Ecto neural progenitor cell (in vitro differentiated cells): ENCODE data around the gene NDUFS6.
"Not testable (repeated sequence)": the region's sequence is repeated elsewhere in the genome, so short reads cannot be mapped to it uniquely, and the experiment has no call there.

ENCODE experiments used
- DNase-seq: peaks from one replicate; pipeline ENCODE4 v3.0.0-alpha.2; 2018; ENCODE audit warnings: low spot score

The NDUFS6 gene

DNA sequence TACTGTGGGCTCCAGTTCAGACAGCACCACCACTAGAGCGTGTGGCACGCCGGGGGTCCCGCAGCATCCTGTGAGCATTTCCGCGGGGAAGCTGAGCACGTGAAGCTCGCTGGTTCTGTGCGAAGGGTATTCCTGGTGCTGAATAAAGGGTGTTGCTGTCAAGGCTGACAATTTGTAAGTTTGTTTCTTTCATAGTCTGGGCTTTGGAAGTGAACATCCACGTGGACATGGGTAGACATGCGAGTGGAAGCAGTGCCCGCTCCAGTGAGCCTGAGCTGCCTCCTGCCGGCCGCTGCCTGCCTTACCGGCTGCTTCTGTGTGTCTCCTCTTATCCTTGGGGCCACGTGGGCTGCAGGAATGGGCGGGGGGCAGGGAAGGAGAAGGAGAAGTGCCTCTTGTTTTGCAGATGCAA lies 14.7 kb downstream of the NDUFS6 start:
- no peak for DNase-seq

DNA sequence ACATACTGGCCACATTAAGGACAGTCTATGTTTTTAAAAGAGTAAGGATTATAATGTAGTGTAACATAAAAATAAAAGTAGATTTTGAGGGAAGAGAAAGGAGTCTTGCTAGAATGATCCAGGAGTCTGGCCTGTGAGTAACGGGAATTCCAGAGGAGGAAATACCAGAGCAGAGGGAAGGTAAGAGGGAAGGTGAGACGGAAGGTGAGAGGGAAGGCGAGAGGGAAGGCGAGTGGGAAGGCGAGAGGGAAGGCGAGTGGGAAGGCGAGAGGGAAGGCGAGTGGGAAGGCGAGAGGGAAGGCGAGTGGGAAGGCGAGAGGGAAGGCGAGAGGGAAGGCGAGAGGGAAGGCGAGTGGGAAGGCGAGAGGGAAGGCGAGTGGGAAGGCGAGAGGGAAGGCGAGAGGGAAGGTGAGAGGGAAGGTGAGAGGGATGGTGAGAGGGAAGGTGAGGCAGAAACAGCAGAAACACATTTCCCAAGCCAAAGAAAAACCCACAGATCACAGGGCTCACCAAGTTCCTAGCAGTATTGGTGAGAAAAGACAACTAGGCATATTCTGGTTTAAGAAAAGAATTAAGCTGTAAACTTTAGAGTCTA lies 15.4 kb downstream of the NDUFS6 start:
- not testable (repeated sequence) for DNase-seq

DNA sequence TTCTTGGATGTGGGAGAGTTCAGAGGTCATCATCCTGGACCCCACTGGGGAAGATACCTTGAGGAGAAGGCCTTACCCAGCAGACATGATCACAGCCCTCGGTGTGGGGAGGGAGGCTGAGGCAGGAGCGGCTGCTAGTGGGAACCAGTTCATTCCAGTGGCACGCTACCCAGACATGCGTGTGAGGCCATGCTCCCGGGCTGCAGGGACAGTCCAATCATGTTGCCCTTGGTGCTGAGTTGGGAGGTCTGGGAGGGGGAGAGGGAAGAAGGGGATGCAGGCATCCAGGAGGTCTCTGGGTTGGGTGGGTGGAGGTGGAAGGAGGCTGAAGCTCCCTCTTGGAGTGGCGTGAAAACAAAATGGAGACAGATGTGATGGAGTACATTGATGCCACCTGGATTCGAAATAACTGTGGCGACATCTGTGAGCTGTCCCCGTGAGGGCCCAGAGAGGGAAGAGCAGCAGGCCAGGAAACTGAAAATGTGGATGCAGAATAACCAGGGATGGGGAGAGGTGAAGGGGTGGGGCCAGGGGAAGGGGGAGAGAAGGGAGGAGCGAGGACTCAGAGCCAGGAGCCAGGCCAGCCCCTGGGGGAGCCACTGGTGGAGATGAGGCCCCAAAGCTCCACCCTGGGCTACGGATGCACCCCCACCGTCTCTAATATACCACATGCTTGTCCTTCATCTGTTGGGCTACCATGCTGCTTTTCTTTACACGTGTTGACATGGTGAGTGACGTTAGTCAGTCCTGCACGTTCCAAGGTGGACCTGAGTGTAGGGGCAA lies 16.2 kb downstream of the NDUFS6 start:
- DNase-seq = no peak

DNA sequence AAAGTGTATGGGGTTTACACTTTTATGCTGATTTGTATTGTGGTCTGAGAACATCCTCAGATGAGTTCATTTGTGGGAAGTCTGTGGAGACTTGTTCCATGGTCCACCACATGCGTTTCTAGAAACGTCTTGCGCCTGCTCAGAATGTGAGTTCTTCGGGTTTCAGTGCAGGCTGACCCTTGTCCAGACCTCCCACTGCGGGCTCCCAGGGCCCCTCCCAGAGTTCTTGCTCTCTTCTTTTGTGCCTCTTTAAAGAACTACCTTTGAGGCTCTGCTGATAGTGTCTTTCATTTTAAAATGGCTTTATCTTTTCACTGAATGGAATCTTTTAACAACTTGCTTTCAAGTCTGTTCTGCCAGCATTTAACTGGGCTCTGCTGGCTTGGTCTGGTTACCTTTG lies 17.6 kb downstream of the NDUFS6 start:
- no peak for DNase-seq

DNA sequence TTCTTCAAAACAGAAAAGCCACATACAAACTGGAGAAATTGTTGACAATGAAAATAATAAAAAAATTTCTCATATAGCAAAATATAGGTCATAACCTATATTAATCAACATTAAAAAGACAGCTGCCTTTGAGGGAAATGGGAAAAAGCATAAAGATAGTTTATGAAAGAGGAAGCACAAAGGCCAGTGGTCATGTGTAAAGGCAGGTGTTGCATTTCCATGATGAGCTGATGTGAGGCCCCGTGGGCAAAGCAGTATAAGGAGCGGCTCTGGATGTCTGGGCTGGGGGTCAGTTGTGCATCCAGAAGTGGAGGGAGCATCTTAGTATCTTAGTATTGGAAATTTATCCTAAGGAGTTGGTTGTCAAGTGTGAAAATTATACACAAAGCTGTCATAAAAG lies 18.3 kb downstream of the NDUFS6 start:
- no peak for DNase-seq

DNA sequence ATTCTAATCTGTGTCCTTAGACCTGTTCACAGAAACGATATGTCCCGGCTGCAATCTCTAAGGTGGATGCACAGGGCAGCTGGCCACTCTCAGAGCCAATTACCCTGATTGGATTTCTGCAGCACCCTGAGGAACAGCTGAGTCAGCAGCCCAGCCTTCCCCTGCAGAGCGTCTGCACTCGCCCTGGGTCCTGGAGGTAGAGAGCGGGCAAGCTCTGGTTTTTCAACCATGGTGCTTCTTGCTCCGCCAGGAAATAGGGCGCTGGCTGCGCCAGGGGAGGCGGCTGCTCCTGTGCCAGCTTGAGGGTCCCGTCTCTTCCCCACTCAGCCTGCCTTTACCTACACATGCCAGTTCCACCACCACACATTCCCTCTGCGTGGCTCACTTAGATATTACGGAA lies 19.2 kb downstream of the NDUFS6 start:
- DNase-seq = no peak

DNA sequence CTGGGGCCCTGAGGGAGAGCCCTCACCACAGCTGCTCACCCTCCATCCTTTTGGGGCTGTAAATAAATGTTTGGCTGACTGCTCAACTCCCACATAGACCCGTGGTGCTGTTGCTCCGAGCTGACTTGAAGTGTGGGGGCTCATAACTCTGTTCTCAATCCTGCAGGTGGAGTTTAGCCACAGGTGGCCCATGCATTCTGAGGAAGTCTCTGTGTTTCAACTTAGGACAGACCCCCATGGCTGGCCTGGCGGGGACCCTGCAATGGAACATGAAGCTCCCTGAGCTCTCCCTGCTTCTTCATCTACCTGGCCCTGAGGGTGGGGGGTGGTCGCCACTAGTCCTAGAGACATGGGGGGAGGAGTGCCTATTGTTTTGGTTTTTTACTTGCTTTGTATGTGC lies 19.7 kb downstream of the NDUFS6 start:
- DNase-seq = no peak

DNA sequence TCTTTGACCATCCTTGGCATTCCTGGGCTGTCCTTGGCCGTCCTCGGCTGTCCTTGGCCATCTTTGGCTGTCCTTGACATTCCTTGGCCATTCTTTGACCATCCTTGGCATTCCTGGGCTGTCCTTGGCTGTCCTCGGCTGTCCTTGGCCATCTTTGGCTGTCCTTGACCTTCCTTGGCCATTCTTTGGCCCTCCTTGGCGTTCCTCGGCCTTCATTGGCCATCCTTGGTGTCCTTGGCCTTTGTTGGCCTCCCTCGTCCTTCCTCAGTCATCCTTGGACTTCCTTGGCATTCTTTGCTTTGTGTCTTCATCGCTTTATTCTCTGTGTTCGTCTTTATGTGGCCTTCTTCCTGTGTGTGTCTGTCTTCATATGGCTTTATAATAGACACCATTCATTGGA lies 20.7 kb downstream of the NDUFS6 start:
- no peak for DNase-seq

DNA sequence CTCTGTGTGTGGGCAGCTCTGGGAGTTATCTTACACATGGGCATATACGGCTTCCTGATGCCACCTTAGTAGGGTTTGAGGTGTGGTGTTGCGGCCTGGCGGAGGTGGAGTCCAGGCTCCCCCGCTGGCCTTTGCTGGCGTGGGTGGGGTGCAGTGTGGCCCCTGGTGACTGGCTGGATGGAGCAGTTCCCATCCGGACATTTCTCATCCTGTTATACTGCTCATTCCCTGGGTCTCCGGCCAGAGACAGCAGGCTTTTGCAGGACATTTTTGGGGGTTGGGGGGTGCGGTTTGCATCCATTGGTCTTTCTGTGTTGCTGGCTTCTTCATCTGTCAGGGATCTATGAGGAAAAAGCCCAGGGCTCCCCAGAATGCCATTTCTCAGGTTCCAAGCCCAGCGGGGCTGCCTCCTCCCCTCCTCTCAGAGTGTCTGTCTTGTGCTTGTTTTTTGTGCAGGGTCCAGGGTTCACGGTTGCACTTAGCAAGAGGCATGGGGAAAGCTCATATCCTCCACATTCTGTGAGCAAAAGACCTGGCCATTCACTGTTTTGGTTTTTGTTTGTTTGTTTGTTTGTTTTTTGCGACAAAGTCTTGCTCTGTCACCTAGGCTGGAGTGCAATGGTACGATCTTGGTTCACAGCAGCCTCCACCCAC lies 22.3 kb downstream of the NDUFS6 start:
- DNase-seq = no peak

DNA sequence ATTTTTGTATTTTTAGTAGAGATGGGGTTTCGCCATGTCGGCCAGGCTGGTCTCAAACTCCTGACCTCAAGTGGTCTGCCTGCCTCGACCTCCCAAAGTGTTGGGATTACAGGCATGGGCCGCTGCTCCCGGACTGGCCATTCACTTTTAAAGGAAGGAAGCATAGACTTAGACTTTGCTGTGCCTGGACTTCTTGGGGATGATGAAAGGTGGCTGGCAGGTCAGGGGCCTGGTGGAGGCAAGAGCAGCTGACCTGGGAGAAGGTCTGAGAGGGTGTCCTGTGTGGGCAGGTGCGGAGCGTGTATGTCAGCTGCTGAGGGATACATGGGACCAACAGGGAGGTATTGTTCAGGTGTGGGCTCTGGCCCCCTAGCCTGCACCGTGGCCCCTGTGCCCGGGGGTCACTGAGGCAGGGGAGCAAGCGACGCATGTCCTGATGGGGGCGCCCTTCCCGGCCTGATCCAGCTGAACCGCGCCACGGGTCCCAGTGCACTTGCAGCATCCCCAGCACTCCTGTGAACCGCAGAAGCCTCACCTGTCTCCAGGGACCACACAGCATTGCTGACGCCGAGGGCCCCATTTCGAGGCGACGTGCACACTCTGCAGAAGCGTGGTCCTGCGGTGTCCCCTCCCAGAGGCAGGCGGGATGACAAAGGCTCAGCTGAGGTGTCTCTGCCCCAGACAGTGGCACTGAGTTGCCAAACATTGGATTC lies 23.1 kb downstream of the NDUFS6 start:
- no peak for DNase-seq

DNA sequence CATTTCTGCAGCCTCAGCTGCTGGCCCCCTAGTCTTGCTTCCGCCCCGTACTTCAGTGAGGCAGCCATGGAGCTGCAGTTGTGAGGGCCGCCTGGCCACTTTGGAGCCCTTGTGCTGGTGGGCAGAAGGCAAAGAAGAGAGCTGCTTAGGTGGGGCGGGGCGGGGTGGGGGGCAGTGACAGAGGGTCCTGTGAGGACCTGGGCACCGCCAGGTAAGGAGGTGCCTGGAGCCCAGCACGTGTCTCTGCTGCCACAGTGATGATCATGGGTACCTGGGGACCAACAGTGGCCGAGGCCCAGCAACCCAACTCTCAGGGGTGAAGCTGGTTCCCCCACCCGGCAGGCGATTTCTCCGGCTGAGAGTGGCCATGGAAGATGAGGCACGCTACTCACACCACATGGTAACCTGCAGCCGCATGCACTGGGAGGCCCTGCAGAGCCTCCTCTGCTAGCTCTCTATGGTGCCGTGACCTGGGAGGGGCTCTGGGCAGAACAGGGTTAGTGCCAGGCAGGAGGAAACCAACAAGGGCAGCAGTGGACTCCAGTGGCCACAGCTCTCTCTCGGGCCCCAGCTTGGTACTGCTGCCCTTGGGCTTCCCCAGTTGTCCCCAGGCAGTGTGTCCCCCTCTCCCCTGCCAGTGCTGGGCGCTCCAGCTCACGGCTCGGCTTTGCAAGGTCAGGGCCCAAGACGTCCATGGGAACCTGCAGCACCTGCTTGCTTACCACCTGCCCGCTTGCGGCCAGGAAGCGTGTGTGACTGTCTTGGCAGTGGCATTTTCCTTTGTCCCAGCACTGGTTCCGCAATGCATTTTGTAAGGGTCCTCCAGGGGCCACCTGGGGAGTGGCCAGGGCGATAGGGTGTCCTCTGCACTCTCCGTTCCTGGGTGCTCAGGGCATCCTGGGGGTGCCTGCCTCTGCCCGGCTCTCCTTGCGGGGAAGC lies 24.0 kb downstream of the NDUFS6 start:
- no peak for DNase-seq

DNA sequence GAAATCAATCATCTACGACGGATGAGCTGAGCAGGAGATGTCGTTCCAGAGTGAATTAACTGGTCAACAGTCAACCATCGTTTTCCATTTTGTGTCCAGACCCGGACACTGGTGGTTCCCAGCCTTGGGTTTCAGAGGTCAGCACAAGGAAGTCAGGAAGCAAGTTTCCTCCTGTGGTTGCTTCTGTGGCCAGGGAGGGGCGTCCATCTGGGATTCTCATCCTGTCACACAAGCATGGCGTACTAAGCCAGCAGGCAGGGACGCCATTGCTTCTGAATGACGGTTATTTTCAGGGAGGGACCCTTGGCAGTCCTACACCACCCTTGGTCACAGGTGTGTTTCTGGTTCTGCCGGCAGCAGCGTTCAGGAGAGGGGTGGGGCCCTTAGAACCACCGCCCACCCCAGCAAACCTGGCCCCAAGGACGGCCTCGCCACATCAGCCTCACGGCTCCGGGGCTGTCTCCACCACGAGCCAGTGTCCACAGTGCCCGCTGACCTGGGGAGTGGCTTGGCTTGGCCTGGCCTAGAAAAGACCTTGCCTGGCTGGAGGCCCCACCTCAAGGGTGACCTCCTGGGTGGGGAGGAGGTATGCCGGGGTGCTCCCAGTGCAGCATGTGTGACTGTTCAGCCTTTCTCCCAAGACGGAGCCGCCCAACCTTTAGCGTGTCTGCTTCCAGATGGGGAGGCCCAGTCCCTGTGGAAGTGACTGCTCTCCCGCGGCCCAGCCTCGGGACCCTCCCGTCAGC lies 25.2 kb downstream of the NDUFS6 start:
- DNase-seq = no peak

DNA sequence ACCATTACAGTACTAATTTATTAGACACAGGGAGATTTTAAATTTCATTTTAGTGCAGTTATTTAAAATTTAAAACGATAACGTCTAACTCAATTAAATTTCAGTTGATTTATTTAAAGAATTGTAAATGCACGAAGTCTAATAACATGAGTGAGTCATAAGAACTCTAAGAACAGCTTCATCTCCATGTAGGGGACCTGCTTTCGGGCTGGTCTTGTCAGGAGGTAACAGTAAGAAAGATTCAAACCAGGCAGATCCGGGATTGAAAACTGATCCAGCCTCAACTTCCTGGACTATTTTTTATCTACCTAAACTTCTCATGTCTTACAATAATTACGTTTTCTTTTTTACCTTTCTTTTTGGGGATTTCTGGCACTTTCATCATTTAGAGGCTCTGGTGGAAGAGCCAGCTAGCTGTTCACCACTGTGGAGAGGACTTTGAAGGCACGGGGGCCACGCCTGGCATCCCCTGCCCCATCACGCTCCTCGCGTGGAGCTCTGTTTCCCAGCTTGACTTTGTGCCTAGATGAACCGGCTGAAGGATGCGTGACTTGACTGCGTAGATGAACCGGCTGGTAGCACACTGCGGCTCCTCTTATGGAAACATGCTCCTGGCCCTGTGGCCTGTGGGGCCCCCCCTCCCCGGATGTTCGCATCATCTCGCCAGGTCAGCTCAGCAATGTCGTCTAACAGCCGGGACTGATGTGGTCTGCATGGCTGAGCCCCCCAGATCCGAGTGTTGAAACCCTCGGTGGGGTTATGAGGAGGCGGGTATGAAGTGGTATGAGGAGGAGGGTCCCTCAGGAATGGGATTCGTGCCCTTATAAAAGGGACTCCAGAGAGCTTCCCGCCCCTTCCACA lies 26.0 kb downstream of the NDUFS6 start:
- DNase-seq = no peak

DNA sequence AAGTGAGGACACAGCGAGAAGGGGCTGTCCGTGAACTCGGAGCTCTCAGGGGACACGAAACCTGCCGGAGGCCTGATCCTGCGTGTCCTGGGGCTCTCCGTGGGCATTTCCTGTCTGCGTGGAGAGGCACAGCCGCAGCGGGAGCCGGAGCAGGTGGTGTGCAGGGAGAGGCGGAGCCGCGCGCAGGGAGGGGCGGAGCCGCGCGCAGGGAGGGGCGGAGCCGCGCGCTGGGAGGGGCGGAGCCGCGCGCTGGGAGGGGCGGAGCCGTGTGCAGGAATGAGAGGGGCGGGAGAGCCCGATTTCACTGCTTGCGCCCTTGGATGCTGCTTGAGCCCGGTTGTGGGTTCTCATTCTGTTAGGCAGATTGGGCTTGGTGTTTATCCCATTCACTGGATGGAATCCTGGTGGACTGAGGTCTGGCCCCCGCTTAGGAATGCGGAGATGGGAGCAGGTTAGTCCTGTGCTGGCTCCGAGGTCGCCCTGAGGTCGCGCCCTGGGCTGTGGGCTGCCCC lies 26.7 kb downstream of the NDUFS6 start:
- peak; percentile 63 for DNase-seq

DNA sequence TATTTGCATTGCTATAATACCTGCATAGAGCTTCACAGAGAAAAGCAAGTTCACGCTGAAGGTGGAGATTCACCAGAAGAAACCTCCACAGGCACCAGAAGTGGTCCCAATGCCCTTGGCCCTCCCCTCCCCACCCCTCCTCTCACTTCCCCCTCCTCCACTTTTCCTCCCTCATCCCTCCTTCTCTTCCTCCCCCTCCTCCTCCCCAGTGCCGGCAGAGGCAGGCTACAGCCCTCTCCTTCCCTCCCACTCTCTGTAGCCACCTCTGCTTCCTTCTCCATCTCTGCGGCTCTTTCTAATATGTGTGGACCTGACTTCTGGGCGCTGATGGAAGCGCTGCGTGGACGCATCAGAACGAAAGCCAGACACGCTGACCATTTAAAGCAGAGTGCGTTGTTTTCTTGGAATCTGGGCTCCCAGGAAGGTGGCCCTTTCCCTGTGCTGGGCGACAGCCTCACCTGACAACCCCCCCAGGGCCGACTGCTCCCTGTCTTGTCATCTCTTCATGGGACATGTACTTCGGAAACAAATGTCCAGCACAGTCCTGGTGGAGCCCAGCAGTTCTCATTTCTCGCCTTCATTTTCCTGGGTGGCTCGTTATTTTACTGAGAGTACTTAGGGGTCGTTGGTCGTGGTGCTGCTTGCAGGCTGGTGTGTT lies 29.5 kb downstream of the NDUFS6 start:
- no peak for DNase-seq

DNA sequence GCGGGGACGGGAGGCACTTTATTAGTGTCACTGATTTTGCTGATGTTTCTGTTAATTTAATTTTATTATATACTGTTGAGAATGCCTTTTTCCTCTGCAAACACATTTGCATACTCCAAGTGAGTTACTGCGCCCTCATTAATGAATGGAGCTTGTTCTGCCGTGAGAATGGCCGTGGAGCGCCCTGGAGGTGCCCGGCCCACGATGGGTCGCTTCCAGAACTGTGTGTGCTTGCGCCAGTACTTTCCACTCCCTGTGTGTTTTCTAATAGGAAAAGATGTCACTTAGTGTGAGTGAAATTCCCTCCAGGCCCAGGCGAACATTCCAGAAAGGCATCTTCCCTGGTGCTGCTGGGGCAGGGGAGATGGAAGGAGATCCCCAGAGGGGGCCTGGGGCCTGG lies 30.1 kb downstream of the NDUFS6 start:
- DNase-seq = no peak

DNA sequence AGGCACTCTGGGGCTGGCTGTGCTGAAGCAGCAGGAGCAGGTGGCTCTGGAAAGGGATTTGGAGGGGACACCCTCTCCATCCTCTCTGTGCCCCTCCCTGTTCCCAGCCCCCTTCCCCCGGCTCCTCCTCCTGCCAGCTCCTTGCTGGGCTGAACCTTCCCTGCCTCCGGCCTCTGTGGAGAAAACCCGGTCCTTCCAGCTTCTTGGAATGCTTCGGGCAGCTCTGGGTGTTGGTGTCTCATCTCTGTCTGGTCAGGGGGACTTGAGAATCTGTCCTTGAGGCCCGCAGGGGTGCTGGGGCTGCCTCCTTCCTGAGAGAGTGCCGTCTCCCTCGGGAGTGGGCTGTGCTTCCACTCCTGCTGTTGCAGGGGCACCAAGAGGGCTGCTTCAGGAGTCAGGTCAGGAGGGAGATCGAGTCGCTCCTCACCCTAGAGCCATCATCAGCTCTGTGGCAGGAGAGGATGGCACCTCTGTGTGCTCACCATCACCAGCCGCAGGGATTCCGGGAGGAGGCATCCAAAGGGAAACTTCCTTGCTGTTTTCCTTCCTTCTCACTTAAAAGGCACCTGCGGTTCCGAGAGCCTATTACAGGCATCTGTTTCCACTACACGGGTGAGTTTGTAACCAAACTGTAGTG lies 30.6 kb downstream of the NDUFS6 start:
- peak; percentile 65 for DNase-seq

DNA sequence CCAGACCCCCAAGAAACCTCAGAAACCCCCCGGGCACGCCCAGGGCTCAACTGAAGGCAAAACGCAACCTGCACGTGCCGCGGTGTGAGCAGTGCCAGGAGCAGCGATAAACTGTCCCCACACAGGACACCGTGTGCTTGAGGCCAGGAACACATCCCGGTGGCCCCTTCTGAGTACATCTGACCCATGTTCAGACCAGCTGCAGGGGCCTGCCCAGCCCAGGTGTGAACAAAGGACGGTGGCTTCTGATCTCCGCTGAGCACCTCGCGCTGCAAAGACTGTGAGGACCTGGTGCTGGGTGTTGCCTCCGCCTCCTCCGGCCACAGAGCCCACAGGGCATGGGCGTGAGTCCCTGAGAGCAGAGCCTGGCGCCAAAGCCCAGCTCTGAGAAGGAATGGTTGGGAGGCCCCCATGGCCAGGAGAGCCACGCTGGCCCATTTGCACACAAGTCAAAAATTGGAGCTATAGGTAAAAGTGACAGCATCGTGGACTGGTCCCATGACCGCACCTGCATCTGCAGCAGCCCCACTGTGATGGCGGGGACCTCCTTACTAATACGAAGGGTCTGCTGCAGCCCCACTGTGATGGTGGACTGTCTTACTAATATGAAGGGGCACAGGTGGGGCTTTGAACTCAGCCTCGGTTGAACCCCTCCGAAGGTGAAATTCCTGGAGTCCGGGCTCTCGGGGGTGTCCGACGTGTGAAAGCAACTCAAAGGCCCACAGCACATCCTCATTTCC lies 31.5 kb downstream of the NDUFS6 start:
- DNase-seq = no peak
